Islet precursor cell (in vitro differentiated cells): Measurements from ENCODE around the gene CARNS1.

Source experiments
- DNase-seq: peaks from one replicate; pipeline ENCODE4 v3.0.0-alpha.2; 2018

Gene CARNS1

GRCh38 chr11:67468456-67468758 lies 52.9 kb downstream of the CARNS1 start:
- no peak for DNase-seq

GRCh38 chr11:67468759-67469507 lies 53.5 kb downstream of the CARNS1 start, which contains the start of gene TMEM134:
TMEM134 (minus strand) TSS chr11:67469251; CDS start chr11:67469192, 59 bp downstream.
- DNase-seq, result peak; percentile 96

DNA sequence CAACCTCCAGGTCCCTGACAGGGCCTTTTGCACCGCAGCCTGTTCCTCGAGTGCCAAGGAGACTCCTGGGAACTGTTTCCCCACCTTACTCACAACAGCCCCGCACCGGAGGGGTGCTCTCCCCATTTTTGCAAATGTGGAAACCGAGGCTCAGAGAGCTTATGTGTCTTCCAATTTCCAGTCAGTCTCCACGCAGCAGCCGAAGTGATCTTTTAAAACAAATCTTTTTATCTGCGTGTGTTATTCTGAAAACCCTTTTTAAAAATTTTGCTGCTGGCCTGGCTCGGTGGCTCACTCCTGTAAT lies 54.0 kb downstream of the CARNS1 start:
- no peak for DNase-seq

DNA sequence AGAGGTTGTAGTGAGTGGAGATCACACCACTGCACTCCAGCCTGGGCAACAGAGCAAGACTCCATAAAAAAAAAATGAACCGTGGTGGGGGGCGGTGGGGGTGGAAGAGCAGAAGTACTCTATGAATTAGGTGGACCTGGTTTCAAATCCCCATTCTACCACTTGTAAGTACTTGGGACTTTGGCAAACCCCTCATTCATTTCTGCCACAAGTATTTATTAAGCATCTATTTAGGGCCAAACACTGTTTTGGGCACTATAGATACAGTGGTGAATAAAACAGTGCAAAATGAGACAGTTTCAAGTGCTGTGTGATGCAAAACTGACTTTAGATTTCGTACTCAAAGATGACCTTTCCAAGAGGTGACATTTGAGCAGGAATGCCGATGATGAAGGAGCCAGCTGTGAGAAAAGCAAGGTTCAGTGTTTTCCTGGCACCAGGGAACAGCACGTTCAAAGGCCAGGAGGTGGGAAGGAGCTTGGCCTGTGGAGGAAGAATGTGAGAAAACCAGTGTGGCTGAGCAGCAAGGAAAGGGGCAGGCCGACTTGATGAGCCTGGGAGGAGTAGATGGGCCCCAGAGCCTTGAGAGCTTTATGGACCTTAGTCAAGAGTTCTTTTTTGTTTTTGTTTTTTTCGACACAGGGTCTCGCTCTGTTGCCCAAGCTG lies 55.0 kb downstream of the CARNS1 start:
- no peak for DNase-seq

DNA sequence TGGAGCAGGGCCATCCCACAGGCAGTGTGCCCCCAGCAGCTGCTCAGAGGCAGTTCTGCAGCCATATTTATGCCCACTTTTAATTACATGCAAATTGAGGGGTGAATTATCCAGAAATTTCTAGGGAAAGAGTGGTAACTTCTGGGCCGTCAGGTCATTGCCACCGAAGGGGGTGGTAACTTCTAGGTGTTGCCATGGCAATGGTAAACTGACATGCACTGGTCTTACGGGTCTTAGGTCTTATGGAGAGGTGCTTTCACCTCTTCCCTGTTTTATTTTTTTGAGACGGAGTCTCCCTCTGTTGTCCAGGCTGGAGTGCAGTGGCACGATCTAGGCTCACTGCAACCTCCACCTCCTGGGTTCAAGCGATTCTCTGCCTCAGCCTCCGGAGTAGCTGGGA lies 57.4 kb downstream of the CARNS1 start:
- DNase-seq, result no peak
